ENCODE measurements around the gene ASIC2.

Gene ASIC2

DNA sequence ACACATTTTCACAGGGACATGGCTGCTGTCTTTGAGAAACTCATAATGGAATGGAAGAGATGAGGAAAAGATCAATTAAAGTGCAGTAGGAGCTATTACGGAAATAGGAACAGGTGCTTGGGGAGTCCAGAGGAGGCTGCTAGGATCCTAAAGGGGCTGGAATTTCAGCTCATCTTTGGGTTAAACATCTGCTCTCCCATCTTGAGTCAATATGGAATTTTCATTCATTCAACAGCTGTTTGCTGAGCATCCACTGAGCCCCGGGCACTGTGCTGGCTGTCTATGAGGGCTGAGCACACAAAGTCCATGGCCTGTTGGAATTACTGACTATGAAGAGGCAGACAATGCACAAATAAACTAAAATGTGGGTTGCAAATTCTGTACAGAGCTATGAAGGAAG, 47.9 kb downstream of the ASIC2 start:
- no peaks in the 10 kb centered on the region for H3K27me3 ChIP-seq (ENCODE audit: insufficient read depth, low read length)
- no peaks in the 10 kb centered on the region for H4K20me1 ChIP-seq (ENCODE audit: insufficient read depth, low read length)
- H3K9me3 ChIP-seq (ENCODE audit: low read length): no peaks in the 10 kb centered on the region
- no peak for TF ChIP-seq CTCF (IDR thresholded peaks at IDR 0.05; ENCODE audit: low read length)
- no peak for TF ChIP-seq EZH2 (IDR thresholded peaks at IDR 0.05; ENCODE audit: borderline replicate concordance, low read length)
- H3K36me3 ChIP-seq (ENCODE audit: insufficient read depth, low read length): no peaks in the 10 kb centered on the region
- H2AFZ ChIP-seq (ENCODE audit: low read length): no peak overlapping the region
- no peaks in the 10 kb centered on the region for H3K4me1 ChIP-seq (ENCODE audit: insufficient read depth, low read length, severe bottlenecking)
- H3K4me3 ChIP-seq (ENCODE audit: low read depth, low read length, poor library complexity, severe bottlenecking): no peak overlapping the region
- no peak overlapping the region for H3K27ac ChIP-seq (ENCODE audit: low read depth, low read length, poor library complexity, severe bottlenecking)
- H3K79me2 ChIP-seq (ENCODE audit: insufficient read depth, low read length): no peaks in the 10 kb centered on the region
- no peak overlapping the region for H3K9ac ChIP-seq (ENCODE audit: low read length)
- no peaks in the 10 kb centered on the region for H3K9me2 ChIP-seq (ENCODE audit: low read depth, low read length)
- no peak overlapping the region for H3K4me2 ChIP-seq (ENCODE audit: low read length)
- no peaks in the 10 kb centered on the region for H3F3A ChIP-seq (ENCODE audit: insufficient read depth, low read length)

DNA sequence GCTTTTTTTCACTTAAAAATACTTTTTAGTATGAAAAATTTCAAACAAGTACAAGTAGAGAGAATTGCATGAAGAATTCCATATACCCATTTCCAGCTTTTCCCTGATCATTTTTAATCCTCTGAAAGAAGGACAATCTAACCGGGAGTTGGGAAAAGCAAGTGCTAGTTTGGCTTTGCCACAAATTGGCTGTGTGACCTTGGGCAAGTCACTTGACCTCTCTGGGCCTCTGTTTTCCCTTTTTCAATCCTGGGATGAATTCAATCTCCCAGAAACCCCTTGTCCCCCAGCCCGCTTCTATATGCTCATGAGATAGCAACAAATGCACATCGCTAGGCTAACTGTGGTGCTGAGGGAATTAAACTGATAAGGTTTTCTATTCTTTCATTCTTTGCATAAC, 49.4 kb downstream of the ASIC2 start:
- H3K4me2 ChIP-seq (ENCODE audit: low read length): no peak overlapping the region
- H2AFZ ChIP-seq (ENCODE audit: low read length): no peak overlapping the region
- no peak for TF ChIP-seq CTCF (IDR thresholded peaks at IDR 0.05; ENCODE audit: low read length)
- TF ChIP-seq EZH2 (IDR thresholded peaks at IDR 0.05; ENCODE audit: borderline replicate concordance, low read length): no peak
- H3K9me3 ChIP-seq (ENCODE audit: low read length): no peaks in the 10 kb centered on the region
- H3K27me3 ChIP-seq (ENCODE audit: insufficient read depth, low read length): no peaks in the 10 kb centered on the region
- H3K27ac ChIP-seq (ENCODE audit: low read depth, low read length, poor library complexity, severe bottlenecking): no peak overlapping the region
- no peaks in the 10 kb centered on the region for H3K4me1 ChIP-seq (ENCODE audit: insufficient read depth, low read length, severe bottlenecking)
- H3K79me2 ChIP-seq (ENCODE audit: insufficient read depth, low read length): no peaks in the 10 kb centered on the region
- H3K9ac ChIP-seq (ENCODE audit: low read length): no peak overlapping the region
- no peaks in the 10 kb centered on the region for H3F3A ChIP-seq (ENCODE audit: insufficient read depth, low read length)
- H4K20me1 ChIP-seq (ENCODE audit: insufficient read depth, low read length): no peaks in the 10 kb centered on the region
- H3K9me2 ChIP-seq (ENCODE audit: low read depth, low read length): no peaks in the 10 kb centered on the region
- H3K4me3 ChIP-seq (ENCODE audit: low read depth, low read length, poor library complexity, severe bottlenecking): no peak overlapping the region
- no peaks in the 10 kb centered on the region for H3K36me3 ChIP-seq (ENCODE audit: insufficient read depth, low read length)

GRCh38 chr17:33242375-33243124, 50.5 kb downstream of the ASIC2 start:
- no peaks in the 10 kb centered on the region for H3K9me2 ChIP-seq (ENCODE audit: low read depth, low read length)
- H2AFZ ChIP-seq (ENCODE audit: low read length): no peak overlapping the region
- H4K20me1 ChIP-seq (ENCODE audit: insufficient read depth, low read length): no peaks in the 10 kb centered on the region
- TF ChIP-seq EZH2 (IDR thresholded peaks at IDR 0.05; ENCODE audit: borderline replicate concordance, low read length) (no peak), CTCF (IDR thresholded peaks at IDR 0.05; ENCODE audit: low read length) (no peak)
- H3K27ac ChIP-seq (ENCODE audit: low read depth, low read length, poor library complexity, severe bottlenecking): no peak overlapping the region
- no peaks in the 10 kb centered on the region for H3K79me2 ChIP-seq (ENCODE audit: insufficient read depth, low read length)
- H3F3A ChIP-seq (ENCODE audit: insufficient read depth, low read length): no peaks in the 10 kb centered on the region
- no peaks in the 10 kb centered on the region for H3K9me3 ChIP-seq (ENCODE audit: low read length)
- no peak overlapping the region for H3K4me2 ChIP-seq (ENCODE audit: low read length)
- H3K4me1 ChIP-seq (ENCODE audit: insufficient read depth, low read length, severe bottlenecking): no peaks in the 10 kb centered on the region
- no peak overlapping the region for H3K4me3 ChIP-seq (ENCODE audit: low read depth, low read length, poor library complexity, severe bottlenecking)
- H3K9ac ChIP-seq (ENCODE audit: low read length): no peak overlapping the region
- H3K27me3 ChIP-seq (ENCODE audit: insufficient read depth, low read length): no peaks in the 10 kb centered on the region
- no peaks in the 10 kb centered on the region for H3K36me3 ChIP-seq (ENCODE audit: insufficient read depth, low read length)

Measured in OCI-LY1 (cell line).